ENCODE results near the gene FOXJ1.

- TF ChIP-seq CTCF (IDR thresholded peaks at IDR 0.05) (no peak), POLR2A (IDR thresholded peaks at IDR 0.05) (no peak)
Observed at GRCh38 chr17:76153202-76153601, 12.2 kb upstream of the FOXJ1 start.

Data from body of pancreas (tissue), 4 donors.